GM12872 (cell line): ENCODE results near the gene EARS2.
A peak's percentile ranks its signal among the peaks of the same experiment; 100 is the strongest.

ENCODE experiments used
- TF ChIP-seq, protein P1 (sequence below): IDR thresholded peaks from 3 replicates; pipeline ENCODE4 v1.5.1; 2011; ENCODE audit warnings: low read depth, mild to moderate bottlenecking, low read length, moderate library complexity; ENCODE audit not compliant: insufficient read depth

EARS2 gene

DNA sequence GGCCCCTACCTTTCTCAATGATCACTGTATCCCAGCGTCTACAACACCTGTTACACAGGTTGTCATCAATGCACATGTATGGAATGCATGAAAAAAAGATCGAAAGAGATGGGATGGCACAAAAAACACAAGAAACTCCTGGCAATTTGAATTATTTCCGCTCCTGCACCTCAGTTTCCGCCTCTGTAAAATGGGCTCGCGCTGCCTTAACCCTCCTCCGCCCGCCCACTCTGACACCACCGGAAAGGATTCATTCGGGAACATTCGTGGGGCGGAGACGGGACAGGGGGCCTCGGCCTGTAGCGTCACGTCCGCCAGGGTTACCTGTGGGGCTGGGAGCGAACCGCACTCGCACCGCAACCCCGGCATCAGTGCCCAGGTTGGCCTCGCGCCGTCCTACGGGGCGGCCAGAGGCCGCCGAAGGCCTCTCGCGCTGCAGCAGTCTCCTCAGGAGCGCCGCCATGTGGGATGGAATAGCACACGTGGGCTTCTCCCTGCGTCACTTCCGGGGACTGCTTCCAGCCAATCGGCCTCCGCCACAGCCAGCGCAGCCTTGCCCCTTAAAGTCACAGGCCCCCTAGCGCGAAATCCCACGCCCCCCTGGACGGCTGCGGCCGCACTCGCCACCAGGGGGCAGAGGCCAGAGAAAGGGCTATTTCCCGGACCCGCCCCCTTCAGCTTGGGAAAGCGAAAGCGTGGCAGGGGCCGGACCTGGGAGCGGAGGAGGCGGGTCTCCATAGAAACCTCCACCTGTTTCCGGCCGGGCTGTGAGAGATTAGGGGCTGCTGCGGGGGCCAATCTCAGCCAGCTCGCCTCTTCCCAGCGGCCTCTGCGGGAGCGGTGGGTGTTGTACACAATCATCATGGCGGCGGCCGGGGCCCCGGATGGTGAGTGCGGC lies at the start of gene EARS2, which contains the start of gene UBFD1:
TSS of gene EARS2 (minus strand) at position 470 of the 898 bp plus-strand sequence. CDS start at position 463, 7 bp downstream.
TSS of gene UBFD1 (plus strand) at position 847 of the 898 bp plus-strand sequence. CDS start at position 863, 16 bp downstream.
- TF ChIP-seq, protein P1, sequence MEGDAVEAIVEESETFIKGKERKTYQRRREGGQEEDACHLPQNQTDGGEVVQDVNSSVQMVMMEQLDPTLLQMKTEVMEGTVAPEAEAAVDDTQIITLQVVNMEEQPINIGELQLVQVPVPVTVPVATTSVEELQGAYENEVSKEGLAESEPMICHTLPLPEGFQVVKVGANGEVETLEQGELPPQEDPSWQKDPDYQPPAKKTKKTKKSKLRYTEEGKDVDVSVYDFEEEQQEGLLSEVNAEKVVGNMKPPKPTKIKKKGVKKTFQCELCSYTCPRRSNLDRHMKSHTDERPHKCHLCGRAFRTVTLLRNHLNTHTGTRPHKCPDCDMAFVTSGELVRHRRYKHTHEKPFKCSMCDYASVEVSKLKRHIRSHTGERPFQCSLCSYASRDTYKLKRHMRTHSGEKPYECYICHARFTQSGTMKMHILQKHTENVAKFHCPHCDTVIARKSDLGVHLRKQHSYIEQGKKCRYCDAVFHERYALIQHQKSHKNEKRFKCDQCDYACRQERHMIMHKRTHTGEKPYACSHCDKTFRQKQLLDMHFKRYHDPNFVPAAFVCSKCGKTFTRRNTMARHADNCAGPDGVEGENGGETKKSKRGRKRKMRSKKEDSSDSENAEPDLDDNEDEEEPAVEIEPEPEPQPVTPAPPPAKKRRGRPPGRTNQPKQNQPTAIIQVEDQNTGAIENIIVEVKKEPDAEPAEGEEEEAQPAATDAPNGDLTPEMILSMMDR = peak; percentile 84

- TF ChIP-seq, protein P1 = peak; percentile 59
Measured at GRCh38 chr16:23597003-23597756, 40.0 kb upstream of the EARS2 start.

DNA sequence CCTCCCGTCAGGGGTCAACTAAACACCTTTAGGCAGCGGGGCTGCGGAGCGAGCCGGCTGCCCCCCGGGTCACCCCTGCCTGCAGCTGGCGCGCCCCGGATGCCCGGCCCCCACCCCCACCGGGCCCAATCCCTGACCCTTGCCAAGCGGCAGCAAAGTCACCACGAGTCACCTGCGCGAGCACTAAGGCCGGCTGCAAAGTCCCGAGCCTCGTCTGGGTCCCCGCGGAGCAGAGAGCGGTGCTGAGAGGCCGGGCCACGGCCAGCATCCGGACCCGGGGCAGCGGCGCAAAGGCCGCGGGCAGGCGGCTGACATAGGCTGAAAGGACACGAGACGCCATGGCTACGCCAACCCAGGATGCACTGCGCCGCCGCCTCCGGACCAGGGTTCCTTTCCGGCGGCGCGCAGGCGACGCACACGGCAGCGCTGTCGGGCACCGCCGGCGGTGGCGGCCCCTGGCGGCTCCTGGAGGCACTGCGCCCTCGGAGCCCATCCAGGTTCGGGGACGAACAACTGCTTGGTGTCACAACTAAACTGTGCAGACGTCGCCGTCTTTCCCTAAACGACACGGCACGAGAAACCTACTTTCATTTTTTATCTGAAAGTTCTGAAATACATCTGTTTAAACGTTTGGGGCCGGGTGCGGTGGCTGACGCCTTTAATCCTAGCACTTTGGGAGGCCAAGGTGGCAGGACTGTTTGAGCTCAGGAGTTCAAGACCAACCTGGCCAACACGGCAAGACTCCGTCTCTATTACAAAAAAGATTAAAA lies 39.0 kb upstream of the EARS2 start, which contains the start of gene NDUFAB1:
TSS of gene NDUFAB1 (minus strand) at position 366 of the 770 bp plus-strand sequence. CDS start at position 340, 26 bp downstream.
- TF ChIP-seq, protein P1 = peak; percentile 96

DNA sequence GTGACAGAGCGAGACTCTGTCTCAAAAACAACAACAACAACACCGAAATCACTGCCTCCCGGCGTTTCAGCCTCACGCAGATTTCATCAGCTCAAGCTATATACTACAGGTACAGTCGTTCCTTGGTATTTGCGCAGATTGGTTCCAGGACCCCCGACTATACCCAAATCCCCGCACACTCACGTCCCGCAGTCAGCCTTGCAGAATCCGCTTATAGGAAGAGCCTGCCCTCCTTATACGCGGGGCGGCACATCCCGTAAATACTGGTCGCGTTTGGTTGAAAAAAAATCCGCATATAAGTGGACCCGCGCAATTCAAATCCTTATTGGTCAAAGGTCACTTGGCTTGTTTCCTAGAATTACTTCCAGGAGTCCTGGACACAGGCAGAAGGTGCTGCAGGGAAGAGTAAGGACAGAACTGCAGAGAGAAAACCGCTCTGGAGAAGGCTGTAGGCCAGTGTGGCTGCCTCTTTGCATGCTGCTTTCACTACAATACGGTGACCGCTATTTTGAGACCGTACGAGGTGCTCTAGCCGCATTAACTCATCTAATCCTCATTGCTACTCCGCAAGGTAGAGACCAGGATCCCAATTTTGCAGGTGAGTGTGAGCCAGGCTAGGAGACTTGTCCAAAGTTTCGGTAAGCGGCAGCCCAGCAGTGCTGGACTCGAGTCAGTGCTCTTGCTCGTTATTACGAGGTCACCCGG lies 38.2 kb upstream of the EARS2 start:
- TF ChIP-seq, protein P1 = no peak

DNA sequence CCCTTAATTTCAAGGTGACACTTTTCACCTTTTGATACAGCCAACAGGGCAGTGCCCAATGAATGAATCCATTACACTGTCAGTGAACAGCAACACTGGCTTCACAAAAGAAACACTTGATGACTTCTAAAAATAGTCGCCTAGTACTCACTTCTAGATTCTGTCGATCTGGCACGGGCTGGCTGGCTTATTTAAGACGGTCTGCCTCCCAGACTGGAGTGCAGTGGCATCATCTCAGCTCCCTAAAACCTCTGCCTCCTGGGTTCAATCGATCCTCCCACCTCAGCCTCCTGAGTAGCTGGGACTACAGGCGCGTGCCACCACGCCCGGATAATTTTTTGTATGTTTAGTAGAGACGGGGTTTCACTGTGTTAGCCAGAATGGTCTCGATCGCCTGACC lies 37.0 kb upstream of the EARS2 start:
- TF ChIP-seq, protein P1 = no peak

GRCh38 chr16:23590181-23590580 lies 33.0 kb upstream of the EARS2 start:
- TF ChIP-seq, protein P1 = no peak
